HL-60/S4 (cell line): Measurements from ENCODE around the gene DLGAP1.
"Not testable (repeated sequence)": the region's sequence is repeated elsewhere in the genome, so short reads cannot be mapped to it uniquely, and the experiment has no call there.

Experiments used
- in situ Hi-C: fragments of 300-500 bp; cut with MboI; formaldehyde crosslinking; loops from 2 replicates; pipeline ENCODE4 v1.14.3; 2022; ENCODE audit warnings: low sequenced_read_pairs

DLGAP1 gene

DNA sequence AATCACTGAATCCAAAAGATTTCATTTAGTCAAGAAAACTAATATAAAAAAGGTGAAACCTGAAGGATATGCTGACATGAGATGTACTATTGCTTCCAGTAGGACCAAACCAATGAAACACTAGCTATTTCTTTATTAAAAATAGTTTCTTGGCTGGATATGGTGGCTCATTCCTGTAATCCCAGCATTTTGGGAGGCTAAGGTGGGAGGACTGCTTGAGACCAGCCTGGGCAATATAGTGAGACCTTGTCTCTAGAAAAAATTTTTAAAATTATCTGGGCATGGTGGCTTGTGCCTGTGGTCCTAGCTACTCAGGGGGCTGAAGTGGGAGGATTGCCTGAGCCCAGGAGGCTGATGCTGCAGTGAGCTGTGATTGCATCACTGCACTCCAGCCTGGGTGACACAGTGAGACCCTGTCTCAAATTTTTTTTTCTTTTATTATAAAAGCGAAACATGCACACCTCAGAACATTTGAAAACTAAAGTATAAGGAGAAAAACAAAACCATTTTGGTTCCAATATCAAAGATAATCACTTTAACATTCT lies 738.9 kb downstream of the DLGAP1 start:
- in situ Hi-C loops: no loop called here

DNA sequence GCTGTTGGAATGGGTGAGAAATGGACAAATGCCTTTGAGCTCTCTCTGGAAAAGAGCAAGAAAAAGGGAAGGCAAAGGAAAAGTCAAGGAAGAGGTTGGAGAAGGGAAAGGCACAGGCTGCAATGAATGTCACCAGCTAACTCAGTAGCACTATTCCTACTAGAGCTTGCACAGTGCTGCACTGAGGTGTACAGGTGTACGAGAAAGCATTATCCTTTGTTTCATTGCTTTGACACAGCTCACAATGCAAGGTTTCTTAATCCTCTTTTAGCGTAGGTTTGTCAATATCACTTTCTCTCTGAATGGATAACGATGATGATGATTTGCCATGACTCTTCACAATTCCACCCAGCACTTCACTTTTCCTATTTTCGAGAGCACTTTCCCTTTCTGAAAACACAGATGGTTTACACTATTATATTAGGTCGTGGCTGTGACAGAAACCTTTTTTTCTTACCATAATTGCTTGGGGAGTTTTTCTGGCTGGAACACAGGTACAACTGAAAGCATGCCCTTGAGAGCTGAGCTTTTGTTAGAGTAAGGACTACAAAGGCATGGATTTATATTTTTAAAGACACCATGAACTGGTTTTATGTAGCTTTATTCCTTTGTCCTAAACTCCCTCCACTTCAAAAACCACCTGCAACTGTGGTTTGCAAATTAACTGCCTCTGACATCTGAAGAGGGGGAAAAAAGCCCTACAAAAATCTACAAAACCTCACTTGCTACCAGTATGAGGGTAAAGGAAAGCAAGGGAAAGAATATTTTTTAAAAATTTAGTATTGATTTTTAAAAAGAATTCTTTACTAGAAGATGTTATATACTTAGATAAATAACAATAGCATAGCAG lies 739.7 kb downstream of the DLGAP1 start:
- in situ Hi-C loops: no loop called here

DNA sequence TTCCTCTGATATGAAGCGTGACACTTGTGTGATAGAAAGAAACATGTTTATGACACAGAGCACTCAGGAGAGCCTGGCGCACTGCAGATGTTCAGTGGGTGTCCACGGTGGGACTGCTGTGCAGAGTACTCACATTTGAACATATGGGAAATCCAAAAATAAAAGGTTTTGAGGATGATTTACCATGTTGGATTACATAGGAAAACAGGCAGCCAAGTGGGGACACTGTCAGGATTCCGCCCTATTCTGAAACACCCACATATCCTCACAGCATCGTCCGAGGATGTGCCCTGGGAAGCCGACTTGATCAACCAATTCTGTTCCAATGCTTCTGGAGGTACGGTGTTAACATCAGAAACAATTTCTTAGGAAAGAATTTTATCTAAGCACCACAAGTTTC lies 741.4 kb downstream of the DLGAP1 start:
- in situ Hi-C loops: no loop called here

DNA sequence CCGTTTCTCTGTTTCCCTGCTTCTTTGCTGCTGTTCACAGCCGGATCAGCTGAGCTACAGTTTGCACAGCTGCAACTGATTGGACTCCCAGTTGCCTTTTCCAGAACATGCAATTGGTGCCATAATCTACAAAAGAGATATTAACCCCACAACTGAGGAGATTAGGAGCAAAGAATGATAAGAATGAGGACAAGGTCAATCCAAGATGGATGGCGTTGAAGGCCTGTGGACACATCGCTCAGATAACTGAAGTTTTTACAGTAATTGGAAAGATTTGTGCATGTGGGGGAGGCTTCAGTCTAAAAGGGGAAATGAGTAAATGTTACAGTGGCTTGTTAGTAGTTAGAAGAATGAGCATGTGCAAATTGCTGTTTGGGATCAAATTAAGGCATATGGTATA lies 741.9 kb downstream of the DLGAP1 start:
- in situ Hi-C loops: no loop called here

DNA sequence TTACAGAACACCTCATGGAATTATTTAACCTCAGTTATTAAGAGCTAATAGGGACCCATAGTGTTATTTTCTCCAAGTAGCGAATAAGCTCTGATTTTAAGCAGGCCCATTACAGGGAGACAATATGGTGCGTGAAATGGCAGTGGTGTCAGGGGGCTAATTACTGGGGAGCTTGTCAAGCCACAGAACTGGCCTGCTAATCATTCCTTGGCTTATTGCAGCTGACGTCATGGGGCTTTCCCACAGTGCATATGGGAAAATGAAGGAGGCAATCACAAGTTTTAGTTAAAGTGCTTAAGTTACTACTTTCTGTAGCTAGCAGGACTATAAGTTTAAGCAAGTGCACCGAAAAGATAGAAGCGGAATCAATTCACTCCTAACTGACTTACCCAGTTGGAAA lies 742.6 kb downstream of the DLGAP1 start:
- in situ Hi-C loops: no loop called here

DNA sequence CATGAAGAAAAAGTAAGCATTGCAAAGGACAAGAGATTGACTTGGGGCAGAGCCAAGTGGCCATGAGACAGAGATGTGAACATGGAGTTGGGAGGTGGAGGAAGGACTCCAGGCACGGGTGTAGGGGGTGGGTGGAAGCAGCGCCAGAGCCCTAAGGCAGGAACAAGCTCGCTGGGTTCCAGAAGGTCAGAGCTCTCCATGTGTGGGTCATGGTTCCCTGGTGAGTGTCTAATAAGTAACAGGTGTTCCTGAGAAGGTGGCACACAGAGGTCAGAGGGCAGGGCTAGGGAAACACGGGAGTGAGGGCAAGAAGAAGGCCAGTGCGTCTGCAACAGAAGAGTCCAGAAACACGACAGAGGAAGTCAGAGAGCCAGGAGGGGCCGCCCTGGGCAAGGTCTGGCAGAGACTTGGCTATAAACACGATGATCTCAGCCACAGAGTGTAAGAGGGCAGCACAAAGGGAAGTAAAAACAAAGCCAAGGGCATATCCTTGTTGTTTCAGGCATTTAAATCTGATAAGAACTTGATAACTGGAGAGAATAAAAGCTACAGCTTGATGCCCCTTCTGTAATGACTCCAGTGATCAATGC lies 744.3 kb downstream of the DLGAP1 start:
- in situ Hi-C loops: no loop called here

DNA sequence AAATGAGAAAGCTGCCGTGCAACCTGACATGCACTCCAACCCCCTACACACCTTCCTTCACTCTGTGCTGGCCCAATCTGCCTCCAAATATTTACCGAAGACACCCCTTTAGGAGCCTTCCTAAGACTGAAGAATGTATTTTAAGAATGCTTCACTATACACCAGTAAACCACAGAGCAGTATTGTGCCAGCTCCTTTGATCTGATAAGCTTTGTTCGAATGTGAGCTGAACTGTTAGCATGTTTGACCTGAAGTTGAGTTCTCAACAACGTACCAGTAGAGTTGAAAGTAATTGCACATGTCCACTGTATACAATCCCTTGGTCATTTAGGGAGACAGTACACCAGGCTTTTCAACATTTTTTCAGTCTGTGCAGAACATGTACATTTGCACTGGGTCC lies 745.9 kb downstream of the DLGAP1 start:
- in situ Hi-C loops: no loop called here

DNA sequence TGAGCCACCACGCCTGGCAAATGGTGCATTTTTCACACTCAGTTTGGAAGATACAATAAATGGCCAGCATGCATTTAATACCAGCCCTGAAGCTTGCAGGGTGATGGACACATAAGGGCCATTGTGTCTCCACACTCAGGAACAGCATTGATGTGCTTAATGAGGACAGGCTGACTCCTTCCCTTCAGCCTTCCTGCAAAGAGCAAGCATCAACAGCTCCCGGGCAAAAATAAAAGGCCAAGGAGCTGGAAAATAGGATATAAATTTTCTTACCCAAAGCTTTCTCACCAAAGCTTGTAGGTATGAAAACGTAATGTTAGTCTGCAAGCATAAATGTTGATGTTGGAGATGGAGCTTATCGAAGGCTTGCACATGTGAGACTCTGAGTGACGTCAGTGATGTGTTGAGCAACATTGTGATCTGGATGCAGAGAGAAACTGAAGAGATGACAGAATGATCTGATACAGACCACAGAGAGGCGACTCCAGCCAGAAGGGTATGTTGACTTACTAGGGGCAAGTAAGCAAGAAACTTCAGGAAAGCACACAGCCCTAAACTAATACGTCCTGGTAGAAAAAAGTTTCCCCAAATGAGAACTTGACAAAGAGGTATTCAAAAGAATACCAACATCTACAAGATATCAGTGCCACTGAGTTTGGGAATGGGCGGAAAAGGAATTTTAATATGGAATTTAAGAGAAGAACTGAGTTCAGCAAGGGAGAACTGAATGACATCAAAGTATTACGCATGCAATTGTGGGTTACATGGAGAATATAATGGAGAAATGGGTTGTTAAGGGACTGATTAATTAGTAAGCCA lies 748.6 kb downstream of the DLGAP1 start:
- in situ Hi-C loops: no loop called here

DNA sequence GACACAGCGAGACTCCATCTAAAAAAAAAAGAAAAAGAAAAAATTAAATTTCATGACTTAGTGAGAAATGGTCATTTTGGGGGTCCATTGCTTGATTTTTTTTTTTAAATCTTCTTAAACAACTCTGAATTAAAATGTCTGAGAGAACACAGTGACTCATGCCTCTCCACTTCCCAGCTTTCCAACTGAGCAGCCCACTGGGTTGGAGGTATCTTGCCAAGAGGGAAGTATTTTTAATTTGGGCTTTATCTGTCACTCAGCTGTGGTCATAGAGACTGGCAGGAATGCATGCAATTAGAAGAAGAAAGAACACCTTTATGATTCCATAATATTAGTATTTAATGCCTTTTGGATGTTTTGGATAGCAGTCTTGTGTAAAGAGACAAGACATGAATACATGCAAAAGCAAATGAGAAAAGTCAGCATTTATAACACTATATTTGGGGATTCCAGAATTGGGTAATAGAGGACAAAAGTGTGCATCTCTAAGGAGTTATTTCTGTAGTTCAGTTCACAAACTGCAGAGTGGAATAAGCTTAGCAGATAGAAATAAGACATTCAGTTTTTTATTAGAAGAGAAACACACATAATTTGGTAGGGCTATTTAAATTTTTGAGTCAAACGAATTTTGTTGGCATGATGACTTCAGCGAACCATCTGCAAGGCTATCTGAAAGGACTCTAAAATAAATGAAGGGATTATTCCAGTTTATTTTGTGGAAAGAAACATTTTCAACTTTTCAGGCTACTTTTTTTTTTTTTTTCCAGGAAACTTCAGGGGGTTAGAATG lies 750.4 kb downstream of the DLGAP1 start:
- in situ Hi-C loops: no loop called here

DNA sequence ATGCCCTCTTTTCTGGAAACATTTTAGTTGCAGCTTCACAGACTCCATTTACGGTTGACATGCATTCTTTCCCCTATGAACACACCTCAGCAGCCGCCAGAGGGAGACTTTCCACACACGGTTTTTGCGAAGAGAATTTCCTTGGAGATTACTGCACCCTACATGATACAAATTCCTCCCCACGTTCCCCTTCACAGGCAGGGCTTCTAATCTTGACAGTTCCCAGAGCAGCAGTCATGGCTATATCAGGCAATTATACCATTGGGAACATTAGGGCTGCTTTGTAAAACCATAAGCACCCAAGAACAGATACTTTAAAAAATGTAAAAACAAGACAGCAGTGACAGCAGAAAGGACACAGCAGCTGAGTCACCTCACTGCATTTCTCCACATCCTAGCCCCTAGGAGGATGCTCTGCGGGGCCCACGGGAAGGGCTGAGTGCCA lies 751.4 kb downstream of the DLGAP1 start:
- in situ Hi-C loops: no loop called here

DNA sequence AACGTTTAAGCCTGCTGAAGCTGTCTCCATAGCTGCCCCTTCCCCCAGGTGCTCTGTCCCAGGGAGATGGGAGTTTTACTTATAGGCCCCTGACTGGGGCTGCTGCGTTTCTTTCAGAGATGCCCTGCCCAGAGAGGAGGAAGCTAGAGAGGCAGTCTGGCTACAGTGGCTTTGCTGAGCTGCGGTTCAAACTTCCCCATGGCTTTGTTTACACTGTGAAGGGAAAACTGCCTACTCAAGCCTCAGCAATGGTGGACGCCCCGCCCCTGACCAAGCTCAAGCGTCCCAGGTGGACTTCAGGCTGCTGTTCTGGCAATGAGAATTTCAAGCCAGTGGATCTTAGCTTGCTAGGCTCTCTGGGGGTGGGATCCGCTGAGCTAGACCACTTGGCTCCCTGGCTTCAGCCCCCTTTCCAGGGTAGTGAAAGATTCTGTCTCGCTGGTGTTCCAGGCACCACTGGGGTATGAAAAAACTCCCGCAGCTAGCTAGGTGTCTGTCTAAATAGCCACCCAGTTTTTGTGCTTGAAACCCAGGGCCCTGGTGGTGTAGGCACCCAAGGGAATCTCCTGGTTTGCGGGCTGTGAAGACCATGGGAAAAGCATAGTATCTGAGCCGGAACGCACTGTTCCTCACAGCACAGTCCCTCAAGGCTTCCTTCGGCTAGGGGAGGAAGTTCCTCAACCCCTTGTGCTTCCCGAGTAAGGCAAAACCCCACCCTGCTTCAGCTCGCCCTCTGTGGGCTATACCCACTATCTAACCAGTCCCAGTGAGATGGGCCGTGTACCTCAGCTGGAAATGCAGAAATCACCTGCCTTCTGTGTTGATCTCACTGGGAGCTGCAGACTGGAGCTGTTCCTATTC lies 755.2 kb downstream of the DLGAP1 start:
- in situ Hi-C loops: not testable (repeated sequence)

DNA sequence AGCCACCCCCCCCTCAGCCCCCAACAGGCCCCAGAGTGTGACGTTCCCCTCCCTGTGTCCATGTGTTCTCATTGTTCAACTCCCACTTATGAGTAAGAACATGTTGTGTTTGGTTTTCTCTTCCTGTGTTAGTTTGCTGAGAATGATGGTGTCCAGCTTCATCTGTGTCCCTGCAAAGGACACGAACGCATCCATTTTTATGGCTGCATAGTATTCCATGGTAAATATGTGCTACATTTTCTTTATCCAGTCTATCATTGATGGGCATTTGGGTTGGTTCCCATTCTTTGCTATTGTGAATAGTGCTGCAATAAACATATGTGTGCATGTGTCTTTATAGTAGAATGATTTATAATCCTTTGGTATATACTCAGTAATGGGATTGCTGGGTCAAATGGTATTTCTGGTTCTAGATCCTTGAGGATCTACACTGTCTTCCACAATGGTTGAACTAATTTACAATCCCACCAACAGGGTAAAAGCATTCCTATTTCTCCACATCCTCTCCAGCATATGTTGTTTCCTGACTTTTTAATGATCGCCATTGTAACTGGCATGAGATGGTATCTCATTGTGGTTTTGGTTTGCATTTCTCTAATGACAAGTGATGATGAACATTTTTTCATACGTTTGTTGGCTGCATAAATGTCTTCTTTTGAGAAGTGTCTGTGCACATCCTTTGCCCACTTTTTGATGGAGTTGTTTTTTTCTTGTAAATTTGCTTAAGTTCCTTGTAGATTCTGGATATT lies 760.9 kb downstream of the DLGAP1 start:
- in situ Hi-C loops: not testable (repeated sequence)

DNA sequence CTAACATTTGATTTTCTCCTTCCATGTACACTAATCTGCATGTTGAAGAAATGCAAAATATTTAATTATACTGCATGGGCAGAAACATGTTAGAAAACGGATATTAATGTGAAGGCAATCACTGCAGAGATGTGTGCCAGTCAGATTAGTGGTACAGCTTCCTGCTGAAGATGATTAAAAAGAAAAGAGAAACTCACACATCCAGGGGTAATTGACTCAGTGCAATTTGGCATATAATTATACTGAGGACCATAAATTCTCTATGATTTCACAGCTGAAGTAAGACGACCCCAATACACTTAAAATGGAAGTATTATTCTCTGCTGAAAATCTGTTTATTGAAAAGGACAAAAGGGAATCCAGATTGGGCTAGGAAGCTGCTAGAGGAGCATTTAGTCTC lies 761.7 kb downstream of the DLGAP1 start:
- in situ Hi-C loops: no loop called here

DNA sequence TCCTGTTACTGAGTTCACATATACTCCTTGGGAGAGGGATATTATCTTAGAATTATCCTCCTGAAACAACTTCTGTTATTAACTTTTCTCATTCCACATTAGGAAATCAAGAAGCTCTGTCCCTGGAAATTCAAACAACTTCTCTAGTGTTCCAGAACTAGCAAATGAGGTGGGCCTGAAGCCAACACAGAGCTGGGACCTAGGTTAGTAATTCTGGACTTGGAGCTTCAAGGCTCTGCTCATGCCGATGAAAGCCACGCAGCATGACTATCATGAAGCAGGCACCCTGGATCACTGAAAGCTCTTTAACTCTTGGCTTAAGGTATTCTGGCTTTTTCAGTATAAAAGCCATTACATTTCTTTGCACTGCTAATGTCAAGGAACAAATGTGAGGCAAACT lies 762.4 kb downstream of the DLGAP1 start:
- in situ Hi-C loops: no loop called here

DNA sequence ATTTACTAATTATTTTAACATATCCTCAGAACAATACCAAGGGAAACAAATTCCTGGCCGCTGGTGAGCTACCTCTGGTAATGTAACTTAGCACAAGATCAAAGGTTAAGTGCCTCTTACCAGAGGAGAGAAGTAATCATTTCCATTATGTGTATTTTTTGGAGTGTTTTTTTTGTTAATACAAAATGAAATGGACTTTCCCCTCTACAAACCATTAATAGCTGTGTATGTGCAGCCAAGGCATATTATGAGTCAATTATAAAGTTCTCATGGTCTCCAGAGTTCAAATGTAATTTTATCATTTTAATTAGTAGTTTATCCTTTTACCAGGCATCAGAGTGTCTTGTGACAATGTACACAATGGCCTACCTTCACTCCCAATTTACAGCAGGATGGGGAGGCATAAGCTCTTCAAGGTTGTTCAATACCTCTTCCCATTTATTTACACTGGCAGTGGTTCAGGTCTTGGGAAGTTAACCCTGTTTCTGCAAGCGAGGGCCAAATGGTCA lies 762.9 kb downstream of the DLGAP1 start:
- in situ Hi-C loops: no loop called here

DNA sequence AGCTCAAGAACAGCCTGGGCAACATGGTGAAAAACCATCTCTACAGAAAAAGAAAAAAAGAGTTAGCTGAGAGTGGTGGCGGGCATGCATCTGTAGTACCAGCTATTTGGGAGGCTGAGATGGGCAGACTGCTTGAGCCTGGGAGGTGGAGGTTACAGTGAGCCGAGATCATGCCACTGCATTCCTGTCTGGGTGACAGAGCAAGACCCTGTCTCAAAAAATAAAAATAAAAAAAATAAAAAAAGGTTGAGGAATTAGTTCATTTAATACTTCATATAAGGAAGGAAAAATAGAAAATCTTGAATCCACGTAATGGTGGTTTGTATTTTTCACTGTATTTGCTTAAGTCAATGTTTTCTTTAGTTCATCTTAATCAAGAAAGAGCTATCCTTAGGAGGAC lies 763.4 kb downstream of the DLGAP1 start:
- in situ Hi-C loops: no loop called here

DNA sequence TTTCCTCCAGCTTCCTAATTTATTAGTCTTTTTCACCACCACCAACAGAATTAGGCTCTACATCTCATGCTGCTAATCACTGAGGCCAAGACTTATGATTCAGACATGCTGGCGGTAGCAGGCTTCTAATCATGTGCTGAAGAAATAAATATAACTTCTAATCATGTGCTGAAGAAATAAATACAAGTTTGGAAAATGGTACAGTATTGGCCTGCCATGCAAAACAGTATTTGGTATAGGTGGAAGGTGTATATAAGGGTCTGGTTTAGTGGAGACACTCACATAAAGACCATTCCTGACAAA lies 764.4 kb downstream of the DLGAP1 start:
- in situ Hi-C loops: no loop called here

DNA sequence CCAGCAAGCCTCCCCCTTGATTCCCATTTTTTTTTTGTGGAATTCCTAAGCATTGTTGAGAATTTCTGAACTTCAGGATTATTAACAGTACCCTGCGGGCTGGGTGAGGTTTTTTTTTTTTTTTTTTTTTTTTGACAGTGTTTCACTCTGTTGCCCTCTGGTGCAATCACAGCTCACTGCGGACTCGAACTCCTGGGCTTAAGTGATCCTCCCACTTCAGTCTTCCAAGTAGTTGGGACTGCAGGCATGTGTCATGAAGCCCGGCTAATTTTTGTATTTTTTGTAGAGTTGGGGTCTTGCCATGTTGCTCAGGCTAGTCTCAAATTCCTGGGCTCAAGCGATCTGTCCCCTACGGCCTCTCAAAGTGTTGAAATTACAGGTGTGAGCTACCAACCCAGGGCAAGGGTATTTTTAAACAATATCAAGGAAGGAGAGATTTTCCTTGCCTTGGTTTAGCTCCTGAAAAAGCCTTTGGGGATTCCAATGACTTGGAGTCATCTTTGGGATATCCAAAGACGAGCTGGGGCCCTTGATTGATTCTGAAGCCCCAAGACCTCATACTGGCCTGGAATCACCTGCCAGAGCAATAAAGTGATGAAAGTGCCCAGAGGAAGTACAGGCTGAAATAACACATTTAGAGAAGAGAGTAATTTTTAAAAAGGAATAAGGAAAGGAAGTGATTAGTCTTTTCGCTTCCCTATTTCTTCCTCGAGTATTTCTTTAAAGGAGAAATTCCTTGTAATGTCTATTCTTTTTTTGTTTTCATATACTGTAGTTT lies 764.9 kb downstream of the DLGAP1 start:
- in situ Hi-C loops: no loop called here
